ENCODE measurements around the gene PNMA6E.
"Not testable (repeated sequence)": the region's sequence is repeated elsewhere in the genome, so short reads cannot be mapped to it uniquely, and the experiment has no call there.

The PNMA6E gene

GRCh38 chrX:153408221-153408721 is 7.1 kb upstream of the PNMA6E start:
- DNase-seq, result no peak

GRCh38 chrX:153407736-153408135 is 6.6 kb upstream of the PNMA6E start:
- DNase-seq, result no peak

GRCh38 chrX:153406903-153407302 is 5.8 kb upstream of the PNMA6E start:
- no peak for DNase-seq

- DNase-seq, result no peak
Observed at GRCh38 chrX:153406011-153406410, 4.9 kb upstream of the PNMA6E start.

- DNase-seq, result no peak
Observed at GRCh38 chrX:153405426-153405825, 4.3 kb upstream of the PNMA6E start.

- not testable (repeated sequence) for DNase-seq
Observed at GRCh38 chrX:153404333-153404732, 3.2 kb upstream of the PNMA6E start.

- DNase-seq, result peak; percentile 5
Observed at GRCh38 chrX:153400146-153401132, 711 bp downstream of the PNMA6E start.

GRCh38 chrX:153398275-153398960 is 2.7 kb downstream of the PNMA6E start:
- no peak for DNase-seq

GRCh38 chrX:153397256-153397960 is 3.7 kb downstream of the PNMA6E start:
- DNase-seq, result no peak

GRCh38 chrX:153396320-153397195 is 4.6 kb downstream of the PNMA6E start:
- no peak for DNase-seq

GRCh38 chrX:153395613-153396319 is 5.4 kb downstream of the PNMA6E start:
- no peak for DNase-seq

- no peak for DNase-seq
Observed at GRCh38 chrX:153394612-153395011, 6.5 kb downstream of the PNMA6E start.

GRCh38 chrX:153392642-153393321 is 8.4 kb downstream of the PNMA6E start:
- no peak for DNase-seq

- not testable (repeated sequence) for DNase-seq
Observed at GRCh38 chrX:153389460-153389768, 11.7 kb downstream of the PNMA6E start.

- DNase-seq, result no peak
Observed at GRCh38 chrX:153388722-153389459, 12.3 kb downstream of the PNMA6E start.

- DNase-seq, result no peak
Observed at GRCh38 chrX:153387987-153388721, 13.0 kb downstream of the PNMA6E start.

GRCh38 chrX:153387345-153387744 is 13.8 kb downstream of the PNMA6E start:
- no peak for DNase-seq

- no peak for DNase-seq
Observed at GRCh38 chrX:153386097-153386496, 15.1 kb downstream of the PNMA6E start.

- DNase-seq, result not testable (repeated sequence)
Observed at GRCh38 chrX:153384973-153385372, 16.2 kb downstream of the PNMA6E start.

All from fibroblast of skin of scalp (primary cell).